Measurements from ENCODE around the gene C17orf114.

Gene C17orf114

GRCh38 chr17:4785311-4786105, 16.6 kb downstream of the C17orf114 start:
- no peak for DNase-seq

GRCh38 chr17:4782652-4783051, 19.5 kb downstream of the C17orf114 start:
- DNase-seq = no peak

GRCh38 chr17:4780325-4780955, 21.7 kb downstream of the C17orf114 start:
- DNase-seq = no peak

GRCh38 chr17:4777969-4778760, 24.0 kb downstream of the C17orf114 start:
- no peak for DNase-seq

GRCh38 chr17:4772235-4772613, 29.9 kb downstream of the C17orf114 start:
- DNase-seq = no peak

DNA sequence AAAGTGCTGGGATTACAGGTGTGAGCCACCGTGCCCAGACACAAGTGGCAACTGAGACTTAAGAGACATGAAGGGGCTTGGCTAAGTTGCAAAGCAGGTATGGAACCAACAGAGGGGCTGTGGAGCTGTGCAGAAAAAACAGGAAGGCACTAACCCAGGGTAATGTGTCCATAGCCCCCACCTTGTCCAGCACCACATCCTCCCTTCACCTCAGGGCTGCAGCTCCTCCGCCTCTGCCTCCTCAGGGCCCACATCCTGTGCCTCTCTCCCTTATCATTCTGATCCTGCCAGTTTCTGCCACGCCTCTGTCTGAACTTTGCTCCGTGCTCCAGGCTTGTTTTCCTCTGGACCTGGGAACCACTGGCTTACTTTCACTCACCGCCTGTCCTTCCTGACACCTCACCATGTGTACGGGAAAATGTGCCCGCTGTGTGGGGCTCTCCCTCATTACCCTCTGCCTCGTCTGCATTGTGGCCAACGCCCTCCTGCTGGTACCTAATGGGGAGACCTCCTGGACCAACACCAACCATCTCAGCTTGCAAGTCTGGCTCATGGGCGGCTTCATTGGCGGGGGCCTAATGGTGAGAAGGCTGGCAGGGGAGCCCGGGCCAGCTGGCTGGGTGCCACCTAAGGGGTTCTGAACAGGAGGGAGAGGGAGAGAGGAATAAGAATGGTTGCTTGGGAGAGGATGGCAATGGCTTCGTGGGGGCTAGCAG, 30.5 kb downstream of the C17orf114 start, which contains the start of gene TM4SF5:
Gene TM4SF5 (plus strand): TSS at position 368 of the 716 bp plus-strand sequence. CDS start 37 bp downstream, at position 405.
- DNase-seq = no peak

- no peak for DNase-seq
Observed at GRCh38 chr17:4769628-4770027, 32.5 kb downstream of the C17orf114 start.

GRCh38 chr17:4768298-4768697, 33.8 kb downstream of the C17orf114 start:
- no peak for DNase-seq

DNA sequence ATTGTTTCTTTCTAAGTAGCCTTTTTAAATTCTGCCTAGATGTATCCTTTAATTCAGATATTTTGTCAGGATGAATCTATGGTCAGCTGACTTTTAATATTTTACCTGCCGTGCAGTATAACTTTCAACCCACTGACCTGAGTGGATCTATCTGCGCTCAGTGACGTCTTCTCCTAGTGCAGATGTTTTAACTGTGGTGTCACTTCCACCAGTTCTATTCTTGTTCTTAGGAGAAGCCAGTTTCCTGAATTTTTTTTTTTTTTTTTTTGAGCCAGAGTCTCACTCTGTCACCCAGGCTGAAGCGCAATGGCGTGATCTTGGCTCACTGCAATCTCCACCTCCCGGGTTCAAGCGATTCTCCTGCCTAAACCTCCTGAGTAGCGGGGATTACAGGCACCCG, 35.4 kb downstream of the C17orf114 start:
- no peak for DNase-seq

GRCh38 chr17:4766201-4766600, 35.9 kb downstream of the C17orf114 start:
- no peak for DNase-seq

DNA sequence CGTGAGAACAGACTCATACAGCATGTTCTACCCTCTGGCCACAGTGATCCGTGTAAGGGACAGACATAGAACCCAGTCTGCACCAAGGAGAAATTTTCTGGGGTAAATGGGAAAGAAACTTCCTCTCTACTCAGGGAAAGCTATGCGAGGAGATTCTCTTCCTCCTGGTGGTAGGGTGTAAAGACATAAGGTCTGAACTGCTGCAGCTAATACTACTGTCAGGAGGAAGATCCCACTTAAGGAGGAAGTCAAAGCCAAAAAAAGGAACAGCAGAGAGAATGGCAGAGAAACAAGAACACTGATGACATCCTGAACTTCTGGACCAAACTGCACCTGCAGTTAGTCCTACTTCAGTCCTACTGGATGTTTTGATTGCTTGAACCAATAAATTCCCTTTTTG, 37.5 kb downstream of the C17orf114 start:
- DNase-seq = no peak

GRCh38 chr17:4759776-4760236, 42.3 kb downstream of the C17orf114 start:
- no peak for DNase-seq

GRCh38 chr17:4753392-4753791, 48.7 kb downstream of the C17orf114 start:
- DNase-seq = no peak

GRCh38 chr17:4751932-4752331, 50.2 kb downstream of the C17orf114 start:
- DNase-seq = no peak
